Progenitor cell of endocrine pancreas (in vitro differentiated cells): ENCODE measurements around the gene CETN1. TPM values are rescaled to one million over a fixed set of nuclear protein-coding genes. Genes with fewer than 3 reads are reported as not detected.

Source experiments
- DNase-seq: peaks from one replicate; pipeline ENCODE4 v3.0.0; 2021; ENCODE audit warnings: low spot score; ENCODE audit not compliant: unreplicated experiment
- H3K27ac Mint-ChIP-seq: 2 replicates; pipeline ENCODE4 v1.8.0; 2021; ENCODE audit warnings: mild to moderate bottlenecking, moderate library complexity, mixed read lengths
- H3K27me3 Mint-ChIP-seq: 2 replicates; pipeline ENCODE4 v1.8.0; 2021; ENCODE audit warnings: mixed read lengths
- H3K36me3 Mint-ChIP-seq: 2 replicates; pipeline ENCODE4 v1.8.0; 2022; ENCODE audit warnings: mixed read lengths; ENCODE audit not compliant: insufficient read depth
- H3K4me1 Mint-ChIP-seq: 2 replicates; pipeline ENCODE4 v1.8.0; 2021; ENCODE audit warnings: low read depth, mixed read lengths
- H3K4me3 Mint-ChIP-seq: 2 replicates; pipeline ENCODE4 v1.8.0; 2021; ENCODE audit warnings: low read depth, mild to moderate bottlenecking, moderate library complexity, mixed read lengths
- H3K9me3 Mint-ChIP-seq: 2 replicates; pipeline ENCODE4 v1.8.0; 2021; ENCODE audit warnings: low read depth, mixed read lengths
- total RNA-seq: library from RNA; stranded (reverse); gene quantifications from 2 replicates; pipeline ENCODE4 v1.2.1, GENCODE V29; 2021
- TF ChIP-seq, protein P1 (sequence below): fragments of 200-600 bp; sonication (generic); IDR thresholded peaks from one replicate; pipeline ENCODE4 v1.5.0; 2021; ENCODE audit warnings: antibody characterized with exemption, mild to moderate bottlenecking; ENCODE audit not compliant: unreplicated experiment

Gene CETN1
- total RNA-seq, 1 donor from 2014 or later, result not detected

DNA sequence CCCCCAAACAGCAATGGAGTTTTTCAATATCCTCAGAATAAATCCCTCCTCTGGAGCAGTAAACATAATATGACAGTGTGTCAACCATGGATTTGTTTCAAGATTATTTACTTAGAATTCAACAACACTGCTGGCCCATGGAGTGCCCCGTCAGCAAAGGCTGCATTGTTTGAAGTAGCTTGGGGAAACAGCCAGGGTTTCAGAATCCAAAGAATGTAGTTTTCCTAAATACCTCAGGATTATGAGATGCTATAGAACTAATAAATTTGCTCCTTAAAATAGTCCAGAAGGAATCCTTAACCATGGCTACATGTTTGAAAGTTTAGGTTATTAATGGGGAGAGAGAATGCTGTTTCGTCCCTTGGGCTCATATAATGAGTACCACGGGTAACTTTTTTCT lies 13.1 kb upstream of the CETN1 start:
- peaks cover 9% of the 10 kb centered on the region for H3K27me3 Mint-ChIP-seq
- no peak for DNase-seq
- no peaks in the 10 kb centered on the region for H3K9me3 Mint-ChIP-seq
- no peaks in the 10 kb centered on the region for H3K36me3 Mint-ChIP-seq
- H3K27ac Mint-ChIP-seq, result no peak overlapping the region
- H3K4me3 Mint-ChIP-seq, result no peak overlapping the region
- H3K4me1 Mint-ChIP-seq, result no peaks in the 10 kb centered on the region
- TF ChIP-seq, protein P1, sequence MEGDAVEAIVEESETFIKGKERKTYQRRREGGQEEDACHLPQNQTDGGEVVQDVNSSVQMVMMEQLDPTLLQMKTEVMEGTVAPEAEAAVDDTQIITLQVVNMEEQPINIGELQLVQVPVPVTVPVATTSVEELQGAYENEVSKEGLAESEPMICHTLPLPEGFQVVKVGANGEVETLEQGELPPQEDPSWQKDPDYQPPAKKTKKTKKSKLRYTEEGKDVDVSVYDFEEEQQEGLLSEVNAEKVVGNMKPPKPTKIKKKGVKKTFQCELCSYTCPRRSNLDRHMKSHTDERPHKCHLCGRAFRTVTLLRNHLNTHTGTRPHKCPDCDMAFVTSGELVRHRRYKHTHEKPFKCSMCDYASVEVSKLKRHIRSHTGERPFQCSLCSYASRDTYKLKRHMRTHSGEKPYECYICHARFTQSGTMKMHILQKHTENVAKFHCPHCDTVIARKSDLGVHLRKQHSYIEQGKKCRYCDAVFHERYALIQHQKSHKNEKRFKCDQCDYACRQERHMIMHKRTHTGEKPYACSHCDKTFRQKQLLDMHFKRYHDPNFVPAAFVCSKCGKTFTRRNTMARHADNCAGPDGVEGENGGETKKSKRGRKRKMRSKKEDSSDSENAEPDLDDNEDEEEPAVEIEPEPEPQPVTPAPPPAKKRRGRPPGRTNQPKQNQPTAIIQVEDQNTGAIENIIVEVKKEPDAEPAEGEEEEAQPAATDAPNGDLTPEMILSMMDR, result no peak

DNA sequence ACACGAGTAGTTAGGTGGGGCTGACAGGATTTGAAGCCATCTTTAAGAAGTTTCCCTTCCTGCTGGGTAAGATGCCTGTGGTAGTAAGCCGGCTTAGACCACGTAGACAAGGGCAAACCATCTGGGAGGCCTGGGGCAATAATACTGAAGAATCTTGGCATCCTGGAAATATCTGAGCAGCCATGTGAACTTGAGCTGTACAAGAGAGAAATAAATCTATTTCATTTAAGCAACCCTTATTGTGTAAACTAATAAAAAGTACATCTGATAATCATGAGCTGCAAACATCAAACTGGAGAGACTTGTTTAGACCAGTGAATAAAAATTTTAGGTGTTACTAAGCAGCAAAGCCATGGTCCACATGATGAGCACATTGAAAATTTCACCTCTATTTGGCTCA lies 11.4 kb upstream of the CETN1 start:
- H3K27me3 Mint-ChIP-seq, result peaks cover 9% of the 10 kb centered on the region
- peaks cover 2% of the 10 kb centered on the region for H3K4me1 Mint-ChIP-seq

DNA sequence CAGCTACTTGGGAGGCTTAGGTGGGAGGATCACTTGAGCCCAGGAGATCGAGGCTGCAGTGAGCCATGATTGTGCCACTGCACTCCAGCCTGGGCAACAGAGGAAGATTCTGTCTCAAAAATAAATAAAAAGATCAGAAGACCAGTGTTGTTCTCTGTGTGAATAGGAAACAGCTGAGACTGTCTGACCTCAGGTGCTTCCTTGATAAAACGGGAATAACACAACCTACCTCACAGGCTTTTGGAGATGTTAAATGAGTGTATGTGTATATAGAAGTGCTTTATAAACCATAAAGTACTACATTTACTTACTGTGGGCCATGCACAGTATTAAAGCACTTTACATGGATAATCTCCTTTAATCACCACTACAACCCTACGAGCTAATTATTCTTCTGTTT lies 9.9 kb upstream of the CETN1 start:
- no peaks in the 10 kb centered on the region for H3K36me3 Mint-ChIP-seq
- H3K4me1 Mint-ChIP-seq, result peaks cover 2% of the 10 kb centered on the region
- DNase-seq, result no peak
- H3K4me3 Mint-ChIP-seq, result no peak overlapping the region
- H3K27ac Mint-ChIP-seq, result no peak overlapping the region
- H3K27me3 Mint-ChIP-seq, result peaks cover 7% of the 10 kb centered on the region
- no peaks in the 10 kb centered on the region for H3K9me3 Mint-ChIP-seq
- TF ChIP-seq, protein P1, result no peak

More for the DNA sequence above, 11.4 kb upstream of the CETN1 start:
- TF ChIP-seq, protein P1, result no peak
- no peak overlapping the region for H3K27ac Mint-ChIP-seq
- DNase-seq, result no peak
- no peaks in the 10 kb centered on the region for H3K36me3 Mint-ChIP-seq
- no peak overlapping the region for H3K4me3 Mint-ChIP-seq
- no peaks in the 10 kb centered on the region for H3K9me3 Mint-ChIP-seq

DNA sequence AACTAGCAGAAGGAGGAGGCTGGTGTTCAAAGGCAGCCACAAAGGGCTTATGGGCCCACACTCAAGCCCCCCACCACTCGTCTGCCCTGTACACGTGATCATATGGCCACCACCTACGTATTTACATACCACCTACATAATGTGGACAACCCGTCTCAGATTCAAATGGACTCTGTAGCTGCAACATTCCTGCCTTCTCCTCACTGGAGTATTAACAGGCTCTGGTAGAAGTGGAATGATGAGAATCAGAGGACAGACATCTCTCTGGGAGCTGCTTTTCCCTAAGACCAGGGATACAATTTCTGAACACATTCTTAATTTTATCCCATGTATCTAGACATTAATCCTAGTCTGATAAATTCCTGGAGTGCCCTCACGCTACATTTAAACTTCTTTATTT lies 9.5 kb upstream of the CETN1 start:
- Mint-ChIP-seq H3K9me3 (no peaks in the 10 kb centered on the region), H3K4me1 (peaks cover 2% of the 10 kb centered on the region), H3K36me3 (no peaks in the 10 kb centered on the region), H3K27ac (no peak overlapping the region), H3K27me3 (peaks cover 3% of the 10 kb centered on the region), H3K4me3 (no peak overlapping the region)
- DNase-seq, result no peak
- TF ChIP-seq, protein P1, result no peak

DNA sequence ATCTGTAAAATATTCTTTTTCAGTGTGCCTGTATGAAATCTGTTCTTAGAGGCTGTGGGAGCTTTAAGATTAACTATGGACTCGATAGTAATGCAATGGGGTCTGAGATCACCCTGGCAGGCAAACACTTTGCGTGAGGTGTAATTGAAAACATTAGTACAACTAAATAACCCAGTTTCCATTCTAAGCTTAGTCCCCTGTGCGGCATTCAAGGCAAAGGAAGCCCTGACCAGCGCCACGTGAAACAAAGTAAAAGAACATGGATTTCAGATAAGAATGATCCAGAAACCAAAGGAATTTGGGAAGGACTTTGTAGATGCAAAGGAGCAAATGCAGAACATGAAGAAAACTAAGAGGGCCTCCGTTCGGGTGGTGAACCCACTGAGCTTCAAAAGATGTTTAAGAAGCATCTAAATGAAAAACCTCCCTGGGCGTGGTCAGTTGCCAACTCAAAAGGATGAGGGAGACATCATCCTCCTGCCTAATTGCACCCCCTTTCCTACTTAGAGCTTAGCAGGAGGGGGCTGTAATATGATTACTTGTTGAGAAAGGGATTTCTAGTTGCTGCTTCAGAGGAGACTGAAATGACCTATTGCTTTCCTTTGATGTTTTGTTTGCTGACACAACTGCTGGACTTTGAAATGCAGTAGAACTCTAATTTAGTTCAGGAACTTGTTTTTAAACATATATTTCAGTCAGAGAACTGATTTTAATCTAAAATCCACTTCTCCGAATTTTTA lies 7.9 kb upstream of the CETN1 start:
- TF ChIP-seq, protein P1, result no peak
- H3K4me3 Mint-ChIP-seq, result no peak overlapping the region
- H3K27me3 Mint-ChIP-seq, result no peaks in the 10 kb centered on the region
- no peaks in the 10 kb centered on the region for H3K9me3 Mint-ChIP-seq
- no peaks in the 10 kb centered on the region for H3K36me3 Mint-ChIP-seq
- no peak for DNase-seq
- no peak overlapping the region for H3K27ac Mint-ChIP-seq
- peaks cover 2% of the 10 kb centered on the region for H3K4me1 Mint-ChIP-seq
